Suprapubic skin (tissue), 3 donors: ENCODE results near the gene GPR63.

Experiments used
- POLR2A ChIP-seq, 2 donors: fragments of 450-650 bp; IDR thresholded peaks; one replicate each; pipeline ENCODE4 v1.6.1; 2017; ENCODE audit warnings: antibody characterized with exemption in 2 of 2, mild to moderate bottlenecking in 2 of 2, moderate library complexity in 2 of 2
- TF ChIP-seq, protein P1 (sequence below), 2 donors: fragments of 200-600 bp in 1 of 2; fragments of 450-650 bp in 1 of 2; sonication (generic) in 1 of 2; IDR thresholded peaks; one replicate each; pipeline ENCODE4 v1.5.1; 2016 to 2019; ENCODE audit warnings: antibody characterized with exemption in 2 of 2, mild to moderate bottlenecking in 1 of 2, moderate library complexity in 1 of 2

DNA sequence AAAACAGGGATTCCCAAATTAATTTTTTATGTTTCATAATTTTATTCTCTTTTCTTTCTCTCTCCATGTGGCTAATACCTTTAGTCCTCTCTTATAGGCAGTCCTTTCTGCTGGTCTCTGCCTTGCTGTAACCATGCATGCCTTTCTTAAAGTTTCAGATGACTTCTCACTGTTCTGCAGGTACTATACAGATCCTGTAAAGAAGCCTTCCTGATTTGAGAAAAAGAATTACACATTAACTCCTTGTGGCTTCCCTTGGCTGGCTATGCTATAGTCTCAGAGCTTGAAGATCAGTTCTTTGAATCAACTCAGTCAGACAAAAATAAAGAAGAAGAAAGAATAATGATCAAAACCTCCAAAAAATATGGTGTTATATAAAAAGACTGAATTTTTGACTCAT lies 7.3 kb upstream of the GPR63 start:
- TF ChIP-seq, protein P1, sequence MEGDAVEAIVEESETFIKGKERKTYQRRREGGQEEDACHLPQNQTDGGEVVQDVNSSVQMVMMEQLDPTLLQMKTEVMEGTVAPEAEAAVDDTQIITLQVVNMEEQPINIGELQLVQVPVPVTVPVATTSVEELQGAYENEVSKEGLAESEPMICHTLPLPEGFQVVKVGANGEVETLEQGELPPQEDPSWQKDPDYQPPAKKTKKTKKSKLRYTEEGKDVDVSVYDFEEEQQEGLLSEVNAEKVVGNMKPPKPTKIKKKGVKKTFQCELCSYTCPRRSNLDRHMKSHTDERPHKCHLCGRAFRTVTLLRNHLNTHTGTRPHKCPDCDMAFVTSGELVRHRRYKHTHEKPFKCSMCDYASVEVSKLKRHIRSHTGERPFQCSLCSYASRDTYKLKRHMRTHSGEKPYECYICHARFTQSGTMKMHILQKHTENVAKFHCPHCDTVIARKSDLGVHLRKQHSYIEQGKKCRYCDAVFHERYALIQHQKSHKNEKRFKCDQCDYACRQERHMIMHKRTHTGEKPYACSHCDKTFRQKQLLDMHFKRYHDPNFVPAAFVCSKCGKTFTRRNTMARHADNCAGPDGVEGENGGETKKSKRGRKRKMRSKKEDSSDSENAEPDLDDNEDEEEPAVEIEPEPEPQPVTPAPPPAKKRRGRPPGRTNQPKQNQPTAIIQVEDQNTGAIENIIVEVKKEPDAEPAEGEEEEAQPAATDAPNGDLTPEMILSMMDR (IDR thresholded peaks at IDR 0.05), result no peak
- TF ChIP-seq POLR2A (IDR thresholded peaks at IDR 0.05), result no peak
